SU-DHL-6 (cell line): ENCODE measurements around the gene ZNHIT3.

Source experiments
- EZH2phosphoT487 ChIP-seq: fragments of 200-600 bp; sonication (generic), shearing (Covaris generic); conservative IDR thresholded peaks from 2 replicates; pipeline ENCODE4 v1.6.1; 2018; ENCODE audit warnings: mild to moderate bottlenecking, antibody characterized with exemption, low read length, moderate library complexity, mixed read lengths
- TF ChIP-seq, protein P1 (sequence below): fragments of 200-600 bp; sonication (generic); IDR thresholded peaks from one replicate; pipeline ENCODE4 v1.5.1; 2017; ENCODE audit warnings: antibody characterized with exemption, mild to moderate bottlenecking, low read length, moderate library complexity; ENCODE audit not compliant: insufficient read depth, poor library complexity, severe bottlenecking

GRCh38 chr17:36463916-36464764 is 22.3 kb upstream of the ZNHIT3 start:
- TF ChIP-seq, protein P1, sequence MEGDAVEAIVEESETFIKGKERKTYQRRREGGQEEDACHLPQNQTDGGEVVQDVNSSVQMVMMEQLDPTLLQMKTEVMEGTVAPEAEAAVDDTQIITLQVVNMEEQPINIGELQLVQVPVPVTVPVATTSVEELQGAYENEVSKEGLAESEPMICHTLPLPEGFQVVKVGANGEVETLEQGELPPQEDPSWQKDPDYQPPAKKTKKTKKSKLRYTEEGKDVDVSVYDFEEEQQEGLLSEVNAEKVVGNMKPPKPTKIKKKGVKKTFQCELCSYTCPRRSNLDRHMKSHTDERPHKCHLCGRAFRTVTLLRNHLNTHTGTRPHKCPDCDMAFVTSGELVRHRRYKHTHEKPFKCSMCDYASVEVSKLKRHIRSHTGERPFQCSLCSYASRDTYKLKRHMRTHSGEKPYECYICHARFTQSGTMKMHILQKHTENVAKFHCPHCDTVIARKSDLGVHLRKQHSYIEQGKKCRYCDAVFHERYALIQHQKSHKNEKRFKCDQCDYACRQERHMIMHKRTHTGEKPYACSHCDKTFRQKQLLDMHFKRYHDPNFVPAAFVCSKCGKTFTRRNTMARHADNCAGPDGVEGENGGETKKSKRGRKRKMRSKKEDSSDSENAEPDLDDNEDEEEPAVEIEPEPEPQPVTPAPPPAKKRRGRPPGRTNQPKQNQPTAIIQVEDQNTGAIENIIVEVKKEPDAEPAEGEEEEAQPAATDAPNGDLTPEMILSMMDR, result no peak
- TF ChIP-seq EZH2phosphoT487, result no peak
